GM19240 (cell line): Measurements from ENCODE around the gene LSP1.
A peak's percentile ranks its signal among the peaks of the same experiment; 100 is the strongest.
"Not testable (repeated sequence)": the region's sequence is repeated elsewhere in the genome, so short reads cannot be mapped to it uniquely, and the experiment has no call there.

Source experiments
- DNase-seq: peaks from one replicate; pipeline ENCODE4 v3.0.0; 2011; ENCODE audit warnings: low spot score; ENCODE audit not compliant: insufficient read length

The LSP1 gene, protein sequence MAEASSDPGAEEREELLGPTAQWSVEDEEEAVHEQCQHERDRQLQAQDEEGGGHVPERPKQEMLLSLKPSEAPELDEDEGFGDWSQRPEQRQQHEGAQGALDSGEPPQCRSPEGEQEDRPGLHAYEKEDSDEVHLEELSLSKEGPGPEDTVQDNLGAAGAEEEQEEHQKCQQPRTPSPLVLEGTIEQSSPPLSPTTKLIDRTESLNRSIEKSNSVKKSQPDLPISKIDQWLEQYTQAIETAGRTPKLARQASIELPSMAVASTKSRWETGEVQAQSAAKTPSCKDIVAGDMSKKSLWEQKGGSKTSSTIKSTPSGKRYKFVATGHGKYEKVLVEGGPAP

DNA sequence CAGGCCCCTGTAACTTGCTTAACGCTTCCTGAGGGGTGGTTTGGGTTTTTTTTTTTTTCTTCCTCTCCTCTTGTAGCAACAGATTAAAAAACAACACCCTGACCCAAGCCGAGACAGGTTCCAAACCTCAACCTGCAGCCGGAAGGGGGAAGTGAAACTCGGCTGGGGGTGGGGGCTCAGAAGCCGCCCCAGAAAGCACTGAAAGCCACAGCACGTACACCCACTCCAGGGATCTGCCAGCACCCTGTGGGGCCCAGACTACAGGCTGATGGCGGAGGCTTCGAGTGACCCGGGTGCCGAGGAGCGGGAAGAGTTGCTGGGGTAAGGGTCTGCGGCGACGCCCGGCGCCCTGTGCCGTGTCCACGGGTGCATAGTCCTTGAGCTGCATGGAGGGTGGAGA is at the start of gene LSP1:
TSS of gene LSP1 (plus strand) at position 208 of the 400 bp plus-strand sequence. CDS start at position 269, 61 bp downstream.
- DNase-seq: peak; percentile 95

DNA sequence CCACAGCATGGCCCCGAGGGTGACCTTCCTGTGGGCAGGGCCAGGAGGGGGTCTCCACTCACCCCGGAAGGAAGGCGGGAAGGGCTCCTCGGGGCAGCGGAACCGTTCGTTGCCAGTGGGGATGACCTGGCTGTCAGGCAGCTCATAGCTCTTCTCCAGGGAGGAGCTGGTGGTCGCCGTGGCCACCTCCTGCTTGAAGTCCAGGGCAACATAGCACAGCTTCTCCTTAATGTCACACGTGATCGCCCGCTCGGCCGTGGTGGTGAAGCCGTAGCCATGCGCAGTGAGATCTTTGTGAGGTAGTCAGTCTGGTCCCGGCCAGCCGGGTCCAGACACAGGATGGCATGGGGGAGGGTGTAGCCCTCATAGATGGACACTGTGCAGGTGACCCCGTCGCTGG is 49.6 kb upstream of the LSP1 start:
- no peak for DNase-seq

DNA sequence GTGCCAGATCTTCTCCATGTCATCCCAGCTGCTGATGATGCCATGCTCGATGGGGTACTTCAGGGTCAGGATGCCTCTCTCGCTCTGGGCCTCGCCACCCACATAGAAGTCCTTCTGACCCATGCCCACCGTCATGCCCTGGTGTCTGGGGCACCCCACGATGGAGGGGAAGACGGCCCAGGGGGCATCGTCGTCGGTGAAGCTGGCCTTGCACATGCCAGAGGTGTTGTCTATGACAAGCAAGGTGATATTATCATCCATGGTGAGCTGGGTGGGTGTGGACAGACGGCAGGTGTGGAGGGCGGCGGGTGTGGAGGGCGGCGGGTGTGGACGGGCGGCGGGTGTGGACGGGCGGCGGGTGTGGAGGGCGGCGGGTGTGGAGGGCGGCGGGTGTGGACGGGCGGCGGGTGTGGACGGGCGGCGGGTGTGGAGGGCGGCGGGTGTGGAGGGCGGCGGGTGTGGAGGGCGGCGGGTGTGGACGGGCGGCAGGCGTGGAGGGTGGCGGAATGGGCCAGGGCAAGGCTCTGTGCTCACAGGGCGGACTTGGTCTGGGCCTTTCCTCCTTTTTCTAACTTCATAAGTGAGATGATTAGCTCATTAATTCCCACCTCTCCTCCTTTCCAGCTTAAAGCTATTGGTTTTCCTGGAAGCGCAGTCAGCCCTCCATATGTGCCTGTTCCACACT is 48.9 kb upstream of the LSP1 start:
- DNase-seq: not testable (repeated sequence)

DNA sequence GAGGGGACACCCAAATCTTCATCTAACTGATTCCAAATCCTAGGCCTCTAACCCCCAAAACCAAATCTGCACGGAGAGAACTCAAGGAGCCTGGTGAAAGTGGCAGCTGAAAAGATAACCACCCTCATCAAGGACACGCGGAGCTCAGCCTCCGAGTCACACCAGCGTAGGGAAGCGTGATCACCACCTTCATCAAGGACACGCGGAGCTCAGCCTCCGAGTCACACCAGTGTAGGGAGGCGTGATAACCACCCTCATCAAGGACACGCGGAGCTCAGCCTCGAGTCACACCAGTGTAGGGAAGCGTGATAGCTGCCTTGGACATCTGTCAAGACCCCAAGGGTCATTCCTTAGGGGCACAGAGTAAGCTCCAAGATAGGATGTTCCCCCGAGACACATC is 47.4 kb upstream of the LSP1 start:
- DNase-seq: no peak

DNA sequence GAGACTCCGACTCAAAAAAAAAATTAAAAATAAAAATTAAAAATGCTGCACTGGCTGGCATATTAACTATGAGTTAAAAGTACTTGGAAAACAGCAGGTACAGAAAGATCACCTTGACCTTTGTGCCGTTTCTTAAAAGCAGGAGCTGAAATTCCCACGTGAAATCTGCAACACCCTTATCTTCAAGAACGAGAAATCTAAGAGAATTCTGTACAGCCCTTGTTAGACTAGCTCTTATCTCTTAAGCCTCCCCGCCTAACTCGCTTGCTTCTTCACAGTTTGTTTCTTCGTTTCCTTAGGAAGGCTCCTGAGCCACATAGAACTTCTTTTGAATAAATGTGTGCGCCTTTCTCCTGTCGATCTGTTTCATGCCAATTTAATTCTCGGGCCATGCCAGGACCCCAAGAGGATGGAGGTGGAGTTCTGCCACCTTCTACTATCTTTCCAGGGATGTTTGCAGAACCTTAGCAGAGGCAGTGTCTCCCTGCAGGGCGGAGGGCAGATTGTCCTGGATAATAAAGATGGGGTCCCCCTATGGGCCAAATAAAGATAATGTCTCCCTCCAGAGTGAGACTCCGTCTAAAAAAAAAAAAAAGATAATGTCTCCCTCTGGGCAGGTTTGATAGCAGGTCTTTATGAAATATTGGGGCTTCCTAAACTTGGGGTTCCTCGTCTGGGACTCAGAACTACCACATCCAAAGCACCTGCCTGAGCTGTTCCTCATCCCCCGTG is 45.5 kb upstream of the LSP1 start:
- DNase-seq: no peak

DNA sequence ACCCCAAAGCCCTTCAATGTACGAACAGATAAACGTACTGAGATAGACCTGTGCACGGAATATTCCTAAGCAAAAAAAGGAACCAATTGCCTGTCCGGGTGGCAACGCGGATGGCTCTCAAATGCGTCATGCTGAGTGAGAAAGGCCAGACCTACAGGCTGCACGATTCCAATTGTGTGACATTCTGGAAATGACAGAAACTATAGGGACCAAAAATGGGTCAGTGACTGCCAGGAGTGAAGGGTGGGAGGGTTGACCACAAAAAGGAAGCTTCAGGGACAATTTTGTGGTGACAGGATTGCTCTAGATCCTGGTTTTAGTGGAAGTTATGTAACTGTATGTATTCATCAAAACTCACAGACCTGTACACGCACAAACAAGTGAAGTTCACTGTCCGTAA is 42.1 kb upstream of the LSP1 start:
- DNase-seq: no peak

DNA sequence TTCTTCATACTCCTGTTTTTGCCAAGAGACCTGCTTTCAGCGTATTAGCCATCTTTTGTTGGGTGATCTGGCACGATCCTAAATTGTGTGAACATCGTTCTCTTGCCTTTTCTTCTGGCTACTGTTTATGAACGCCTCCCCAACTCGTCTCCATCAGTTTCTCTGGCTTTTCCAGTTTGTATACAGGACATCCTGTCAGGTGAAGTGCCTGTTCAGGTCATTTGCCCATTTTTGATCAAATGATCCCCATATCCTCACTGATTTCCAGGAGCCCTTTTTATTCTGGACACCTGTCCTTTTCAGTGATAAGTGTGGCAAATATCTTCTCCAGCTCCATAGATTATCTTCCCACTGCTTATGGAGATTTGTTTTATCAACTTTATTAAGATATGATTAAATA is 40.6 kb upstream of the LSP1 start:
- DNase-seq: no peak

DNA sequence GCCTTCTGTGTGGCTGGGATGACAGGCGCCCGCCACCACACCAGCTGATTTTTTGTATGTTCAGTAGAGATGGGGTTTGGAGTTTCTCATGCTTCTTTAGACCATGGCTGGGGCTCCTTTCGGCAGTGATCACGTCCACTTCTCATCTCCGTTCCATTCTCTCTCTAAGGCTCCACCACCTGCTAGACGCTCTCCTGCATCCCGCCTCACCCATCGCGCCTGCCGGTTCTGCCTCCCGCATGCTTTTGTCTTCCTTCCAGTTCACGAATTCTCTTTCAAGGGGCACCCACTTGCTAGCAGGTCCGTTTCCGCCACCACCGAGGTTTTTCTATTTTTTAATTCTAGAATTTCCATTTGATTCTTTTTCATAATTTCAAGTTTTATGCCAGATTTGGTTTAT is 40.1 kb upstream of the LSP1 start:
- DNase-seq: no peak

DNA sequence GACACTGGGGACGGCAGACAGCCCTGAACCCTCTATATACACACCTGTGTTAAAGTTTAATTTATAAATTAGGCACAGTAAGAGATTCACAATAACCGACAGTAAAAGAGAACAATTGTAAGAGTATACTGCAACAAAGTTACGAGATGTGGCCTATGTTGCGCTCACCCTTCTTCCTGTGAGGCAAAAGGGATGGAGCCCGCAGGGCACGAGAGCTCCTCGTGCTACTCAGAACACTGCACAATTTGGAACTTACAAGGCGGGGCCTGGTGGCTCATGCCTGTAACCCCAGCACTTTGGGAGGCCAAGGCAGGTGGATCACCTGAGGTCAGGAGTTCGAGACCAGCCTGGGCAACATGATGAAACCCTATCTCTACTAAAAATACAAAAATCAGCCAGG is 39.5 kb upstream of the LSP1 start:
- DNase-seq: not testable (repeated sequence)

DNA sequence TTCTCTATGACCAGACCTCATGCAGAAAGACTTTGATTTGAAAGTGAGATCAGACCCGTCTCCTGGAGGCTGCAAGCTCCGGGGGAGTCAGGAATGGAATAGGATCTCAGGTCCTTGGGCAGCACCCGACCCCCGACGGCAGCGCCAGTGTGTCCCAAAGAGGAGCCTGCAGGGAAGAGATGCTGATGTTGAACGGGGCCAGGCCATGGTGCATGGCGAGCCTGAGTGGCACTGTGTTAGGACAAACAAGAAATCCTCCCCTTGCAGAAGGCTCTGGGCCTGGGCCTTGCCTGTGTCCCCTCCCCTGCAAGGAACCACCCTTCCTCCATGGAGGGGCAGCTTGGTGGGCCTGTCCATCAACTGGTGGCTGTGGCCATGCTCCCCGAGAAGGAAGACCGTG is 38.2 kb upstream of the LSP1 start:
- DNase-seq: no peak

DNA sequence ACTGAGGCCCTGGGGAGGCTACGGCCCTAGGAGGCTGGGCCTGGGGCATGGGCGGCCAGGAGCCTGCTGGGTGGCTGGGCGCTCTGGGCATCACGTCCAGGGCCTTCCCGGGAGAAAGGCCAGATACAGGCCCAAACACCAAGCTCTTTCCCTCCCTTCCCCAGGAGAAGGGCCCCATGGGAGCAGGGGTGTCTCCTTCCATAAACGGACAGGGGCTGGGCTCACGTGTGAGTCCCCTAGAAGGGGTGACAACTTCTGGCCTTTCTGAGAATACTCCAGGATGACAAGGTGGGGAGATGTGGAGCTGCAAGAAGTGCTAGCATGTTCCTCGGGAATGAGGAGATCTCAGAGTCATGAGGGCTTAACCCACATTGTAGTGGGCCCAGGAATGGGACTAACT is 37.6 kb upstream of the LSP1 start:
- no peak for DNase-seq

DNA sequence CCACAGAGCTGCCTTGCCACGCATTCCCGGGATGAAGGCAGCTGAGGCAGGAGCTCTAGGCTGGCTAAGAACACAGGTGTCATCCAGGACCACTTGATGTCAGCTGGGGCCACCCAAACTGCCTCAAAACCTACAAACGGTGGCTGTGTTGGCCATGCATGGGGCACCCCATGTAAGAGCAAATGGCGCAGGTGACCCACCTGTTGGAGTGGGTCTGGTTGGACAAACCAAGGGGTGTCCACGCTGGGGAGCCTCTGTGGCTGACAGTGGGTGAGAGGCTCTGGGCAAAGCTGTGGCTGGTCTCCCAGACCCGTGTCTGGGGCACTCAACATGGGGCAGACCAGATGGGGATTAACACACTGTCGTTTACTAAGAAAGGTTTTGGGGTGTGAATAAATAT is 37.1 kb upstream of the LSP1 start:
- no peak for DNase-seq

DNA sequence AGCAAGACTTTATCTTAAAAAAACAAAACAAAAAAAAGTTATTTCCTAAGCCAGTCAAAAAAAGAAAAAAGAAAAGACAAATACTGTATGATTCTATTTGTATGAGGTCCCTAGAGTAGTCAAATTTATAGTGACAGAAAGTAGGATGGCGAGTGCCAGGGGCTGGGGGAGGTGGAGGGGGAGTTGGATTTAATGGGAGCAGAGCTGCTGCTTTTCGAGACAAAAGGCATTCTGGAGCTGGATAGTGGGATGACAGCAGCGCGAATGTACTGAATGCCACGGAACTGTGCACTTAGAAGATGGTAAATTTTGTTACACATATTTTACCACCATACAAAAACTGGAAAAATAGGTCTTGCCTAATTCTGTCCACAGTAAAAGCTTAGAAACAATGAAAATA is 35.9 kb upstream of the LSP1 start:
- no peak for DNase-seq

DNA sequence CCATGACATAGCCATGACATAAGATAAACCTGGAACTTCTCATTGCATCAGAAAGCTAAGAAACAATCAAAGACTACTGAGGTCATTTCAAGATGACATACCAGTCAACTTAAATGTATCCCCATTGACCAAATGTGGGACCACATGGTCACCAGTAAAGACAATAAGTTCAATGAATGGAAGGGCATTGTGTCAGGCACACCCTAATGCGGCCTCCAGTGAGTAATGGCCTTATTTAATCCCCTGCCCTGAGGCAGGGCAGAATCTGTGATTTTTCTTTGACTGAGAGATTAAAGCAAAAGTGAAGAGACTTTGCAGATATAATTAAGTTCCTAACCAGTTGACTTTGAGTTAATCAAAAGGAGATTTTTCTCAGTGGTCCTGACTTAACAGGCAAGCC is 35.4 kb upstream of the LSP1 start:
- DNase-seq: no peak

DNA sequence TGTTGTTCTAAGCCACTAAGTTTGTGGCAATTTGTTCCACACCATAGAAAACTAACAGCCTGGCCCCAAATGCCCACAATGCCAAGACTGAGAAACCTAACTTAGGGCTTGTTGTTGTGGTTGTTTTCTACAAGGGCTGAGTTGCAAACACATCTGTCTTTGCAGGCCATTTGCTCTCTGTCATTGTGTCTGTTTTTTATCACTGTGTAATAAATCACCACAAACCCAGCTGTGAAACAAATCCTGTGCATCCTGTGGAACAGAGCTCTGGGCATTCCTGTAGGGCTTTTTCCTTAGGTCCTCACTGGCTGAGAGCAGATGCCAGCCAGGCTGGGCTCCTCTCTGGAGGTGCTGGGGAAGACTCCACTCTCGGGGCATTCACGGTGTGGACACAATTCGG is 33.8 kb upstream of the LSP1 start:
- DNase-seq: no peak

DNA sequence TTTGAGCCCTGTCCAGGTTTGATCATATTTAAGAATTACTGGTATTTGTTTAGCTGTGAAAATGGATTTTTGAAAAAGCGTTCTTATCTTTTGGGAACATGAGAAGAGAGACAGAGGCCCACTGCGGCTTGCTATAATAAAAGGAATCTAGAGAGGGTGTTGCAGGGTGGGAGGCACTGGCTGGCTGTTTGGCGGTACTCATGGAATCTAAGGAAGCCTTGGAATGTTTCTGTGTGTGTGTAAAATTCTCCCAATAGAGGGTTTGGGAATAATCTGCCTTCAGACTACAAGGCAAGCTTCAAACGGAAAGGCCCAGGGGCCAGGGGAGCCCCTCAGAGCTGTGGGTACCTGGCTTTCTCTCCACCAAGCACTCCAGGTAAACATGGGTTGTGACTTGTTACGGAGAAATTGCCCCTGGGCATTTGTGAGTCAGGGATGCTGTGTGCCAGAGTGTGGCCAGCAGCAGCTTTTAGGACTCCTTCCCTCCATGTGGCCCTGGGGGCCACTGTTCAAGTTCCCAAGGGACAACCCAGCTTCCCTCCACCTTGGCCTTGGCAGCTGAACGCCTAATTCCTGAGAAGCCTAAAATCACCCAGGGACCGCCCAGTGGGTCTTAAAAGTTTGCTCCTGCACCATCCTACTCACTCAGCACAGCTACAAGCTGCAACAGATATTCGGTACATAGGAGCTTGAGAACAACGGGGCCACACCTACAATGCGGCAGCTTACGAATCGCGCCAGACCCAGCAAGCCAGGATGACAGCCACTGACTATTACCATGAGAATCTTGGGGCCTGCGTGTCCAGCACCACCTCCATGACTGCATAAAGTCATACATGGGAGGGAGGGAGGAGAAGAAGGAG is 32.2 kb upstream of the LSP1 start:
- no peak for DNase-seq

DNA sequence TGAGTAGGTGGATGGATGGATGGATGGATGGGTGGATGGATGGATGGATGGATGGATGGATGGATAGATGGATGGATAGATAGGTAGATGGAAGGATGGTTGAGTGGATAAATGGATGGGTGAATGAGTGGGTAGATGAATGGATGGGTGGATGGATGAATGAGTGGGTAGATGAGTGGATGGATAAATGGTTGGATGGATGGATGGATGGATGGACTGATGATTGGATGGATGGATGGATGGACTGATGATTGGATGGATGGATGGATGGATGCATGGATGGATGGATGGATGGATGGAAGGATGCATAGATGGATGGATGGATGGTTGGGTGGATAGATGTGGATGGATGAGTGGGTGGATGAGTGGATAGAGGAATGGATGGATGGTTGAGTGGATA is 31.3 kb upstream of the LSP1 start:
- no peak for DNase-seq

DNA sequence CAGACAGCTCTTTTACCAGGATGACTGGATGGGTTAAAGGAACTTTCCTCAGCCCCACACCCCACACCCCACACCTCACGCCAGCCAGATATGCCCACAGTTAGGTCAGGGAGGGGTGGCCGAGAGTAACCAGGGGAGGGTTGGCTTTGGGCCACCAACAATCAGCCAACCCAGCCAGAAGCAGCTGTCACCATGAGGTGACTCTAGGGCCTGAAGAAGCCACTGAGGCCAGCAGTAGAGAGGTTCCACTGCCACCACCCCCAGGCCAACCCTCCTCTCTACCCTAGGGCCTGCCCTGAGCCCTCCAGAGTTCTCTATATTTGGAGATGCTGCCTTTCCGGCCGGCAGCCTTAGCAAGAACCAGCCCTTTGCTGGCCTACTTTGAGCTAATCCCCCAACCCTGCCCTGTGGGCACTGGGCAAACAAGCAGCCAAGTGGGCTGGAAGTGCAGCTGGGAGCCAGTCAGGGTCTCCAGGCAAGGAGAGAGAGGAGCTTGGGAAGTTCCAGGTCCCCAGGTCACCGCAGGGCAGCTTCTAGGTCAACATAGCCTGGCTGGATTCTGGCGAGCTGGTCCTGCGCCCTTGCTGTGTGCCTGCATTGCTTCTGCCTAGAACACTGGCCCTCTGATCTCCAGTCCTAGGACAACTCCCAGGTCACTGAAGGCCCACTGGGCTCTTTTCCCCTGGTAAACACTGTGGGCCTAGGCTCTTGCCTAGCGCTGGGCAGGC is 30.1 kb upstream of the LSP1 start:
- DNase-seq: no peak

DNA sequence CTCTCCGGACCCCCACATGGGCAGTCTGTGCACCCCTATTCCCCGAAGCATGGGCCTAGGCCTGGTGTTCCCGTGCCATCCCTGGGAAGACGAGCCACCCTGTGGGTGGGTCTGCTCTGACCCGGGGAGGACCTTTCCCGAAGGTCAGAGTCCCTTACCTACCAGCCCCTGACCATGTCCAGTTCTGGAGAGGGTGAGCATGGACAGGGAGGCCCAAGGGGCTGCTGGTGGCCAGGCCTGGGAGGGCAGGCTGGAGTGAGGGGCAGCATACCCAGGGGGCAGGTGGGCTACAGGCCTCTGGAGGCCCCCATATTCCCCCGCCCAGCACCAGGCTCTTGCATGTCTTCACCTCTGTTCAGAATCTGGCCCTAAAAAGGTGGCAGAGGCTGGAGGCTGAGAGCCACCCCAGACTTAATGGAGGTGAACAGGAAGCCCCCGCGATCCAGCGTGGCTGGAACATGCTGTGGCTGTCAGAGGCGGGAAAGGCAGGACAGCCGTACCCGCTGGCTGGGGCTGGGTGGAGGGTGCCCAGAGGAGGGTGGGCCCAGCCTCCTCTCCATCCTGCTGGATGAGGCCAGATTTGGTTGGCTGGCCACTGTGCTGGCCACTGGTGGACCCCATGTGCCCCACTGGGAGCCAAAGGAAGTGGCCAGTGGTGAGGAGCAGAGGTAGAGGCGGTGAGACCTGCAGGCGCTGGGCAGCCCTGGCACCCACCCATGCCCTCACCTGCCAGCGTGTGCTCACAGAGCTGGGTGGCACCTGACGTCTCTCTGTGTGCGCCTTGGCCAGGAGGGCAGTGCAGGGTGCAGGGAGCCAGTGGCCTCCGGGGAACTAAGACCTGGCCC is 29.3 kb upstream of the LSP1 start:
- no peak for DNase-seq
